ENCODE measurements around the gene OTX1.

The OTX1 gene

GRCh38 chr2:63086687-63087086 lies 36.1 kb downstream of the OTX1 start:
- no peak overlapping the region for H3K4me3 ChIP-seq (ENCODE audit: low read depth, low read length)
- no peak for TF ChIP-seq CTCF (IDR thresholded peaks at IDR 0.05; ENCODE audit: insufficient read depth, low read depth, low read length, missing control alignments)
- no peak for DNase-seq (ENCODE audit: low read depth)

- no peak overlapping the region for H3K4me3 ChIP-seq (ENCODE audit: low read depth, low read length)
- no peak for TF ChIP-seq CTCF (IDR thresholded peaks at IDR 0.05; ENCODE audit: insufficient read depth, low read depth, low read length, missing control alignments)
- DNase-seq (ENCODE audit: low read depth) = no peak
These were observed 41.8 kb downstream of the OTX1 start for GRCh38 chr2:63092401-63092800.

- no peak overlapping the region for H3K4me3 ChIP-seq (ENCODE audit: low read depth, low read length)
- DNase-seq (ENCODE audit: low read depth) = no peak
- TF ChIP-seq CTCF (IDR thresholded peaks at IDR 0.05; ENCODE audit: insufficient read depth, low read depth, low read length, missing control alignments) = no peak
These were observed 42.2 kb downstream of the OTX1 start for GRCh38 chr2:63092857-63093256.

- no peak for TF ChIP-seq CTCF (IDR thresholded peaks at IDR 0.05; ENCODE audit: insufficient read depth, low read depth, low read length, missing control alignments)
- H3K4me3 ChIP-seq (ENCODE audit: low read depth, low read length) = no peak overlapping the region
- no peak for DNase-seq (ENCODE audit: low read depth)
These were observed 42.9 kb downstream of the OTX1 start for GRCh38 chr2:63093502-63093901.

- H3K4me3 ChIP-seq (ENCODE audit: low read depth, low read length) = no peak overlapping the region
- DNase-seq (ENCODE audit: low read depth) = no peak
- TF ChIP-seq CTCF (IDR thresholded peaks at IDR 0.05; ENCODE audit: insufficient read depth, low read depth, low read length, missing control alignments) = no peak
These were observed 45.9 kb downstream of the OTX1 start for GRCh38 chr2:63096491-63096890.

GRCh38 chr2:63099032-63099431 lies 48.4 kb downstream of the OTX1 start:
- no peak for TF ChIP-seq CTCF (IDR thresholded peaks at IDR 0.05; ENCODE audit: insufficient read depth, low read depth, low read length, missing control alignments)
- no peak overlapping the region for H3K4me3 ChIP-seq (ENCODE audit: low read depth, low read length)
- no peak for DNase-seq (ENCODE audit: low read depth)

- no peak for DNase-seq (ENCODE audit: low read depth)
- no peak overlapping the region for H3K4me3 ChIP-seq (ENCODE audit: low read depth, low read length)
- no peak for TF ChIP-seq CTCF (IDR thresholded peaks at IDR 0.05; ENCODE audit: insufficient read depth, low read depth, low read length, missing control alignments)
These were observed 51.3 kb downstream of the OTX1 start for GRCh38 chr2:63101954-63102353.

Measured in GM12865 (cell line).